K562 (cell line): ENCODE measurements around the gene SORCS1. TPM values are rescaled to one million over a fixed set of nuclear protein-coding genes. Genes with fewer than 3 reads are reported as not detected.

Experiments used
- ATAC-seq: fragments of 200-7000 bp; cut with Tn5 transposase; 3 replicates; pipeline ENCODE4 v1.9.1; 2020; ENCODE audit warnings: moderate library complexity
- BruUV-seq: library from RNA; stranded (reverse); fragments of 400-500 nt; replicated peaks from 2 replicates; lab custom pipeline; 2021; lab: Mats Ljungman, UMichigan
- CTCF ChIA-PET: fragments of 300-600 bp; formaldehyde crosslinking; extraction: SDS; loops from one replicate; lab custom pipeline; 2021; ENCODE audit warnings: low intra/inter-chr PET ratio; lab: Yijun Ruan, JAX
- POLR2A ChIA-PET: fragments of 300-600, 350-650 bp; sonication (Branson Sonifier 250); formaldehyde crosslinking; extraction: SDS; loops from one replicate; lab custom pipeline; 2021; ENCODE audit warnings: antibody characterized with exemption, inconsistent platforms; lab: Yijun Ruan, JAX
- DNase-seq, 4 experiments: peaks; one replicate each; pipeline versions ENCODE4 v3.0.0 to v3.0.0-alpha.2; 2011 to 2018; ENCODE audit warnings: low spot score in 3 of 4, mixed read lengths in 3 of 4; ENCODE audit errors: extremely low read depth in 1 of 4
- FAIRE-seq: peaks from 2 replicates; lab custom pipeline; 2011; peaks lifted over from hg19 to GRCh38; lab: Jason Lieb, UNC
- H2AFZ ChIP-seq: 2 replicates; pipeline ENCODE4 v1.6.0; 2011; ENCODE audit warnings: low read depth, low read length, control low read depth, inconsistent platforms
- H3K27ac ChIP-seq: fragments of 200-600 bp; 3 replicates; pipeline ENCODE4 v1.8.0; 2011; ENCODE audit warnings: low read depth, mild to moderate bottlenecking, control low read depth, inconsistent platforms, low read length, moderate library complexity, mixed read lengths; ENCODE audit errors: extremely low read depth
- H3K27me3 ChIP-seq, 2 experiments: fragments of 300-600 bp in 1 of 2; 2 replicates in 1 of 2; 3 replicates in 1 of 2; pipeline versions ENCODE4 v1.6.0 to v1.8.0; 2011; ENCODE audit warnings: inconsistent platforms in 2 of 2, low read length in 2 of 2, mild to moderate bottlenecking in 1 of 2, mixed read lengths in 1 of 2, moderate library complexity in 1 of 2; ENCODE audit not compliant: control insufficient read depth in 2 of 2, insufficient read depth in 2 of 2
- H3K36me3 ChIP-seq: fragments of 300-600 bp; 3 replicates; pipeline ENCODE4 v1.8.0; 2011; ENCODE audit warnings: mild to moderate bottlenecking, low read length, inconsistent platforms; ENCODE audit not compliant: control insufficient read depth, insufficient read depth
- H3K4me1 ChIP-seq, 2 experiments: fragments of 200-600 bp in 1 of 2; replicated peaks in 1 of 2; 2 replicates in 1 of 2; 3 replicates in 1 of 2; pipeline versions ENCODE4 v1.5.1 to v1.8.0; 2011; ENCODE audit warnings: inconsistent platforms in 2 of 2, low read length in 2 of 2, mild to moderate bottlenecking in 1 of 2, mixed read lengths in 1 of 2, moderate library complexity in 1 of 2; ENCODE audit not compliant: control insufficient read depth in 2 of 2, insufficient read depth in 2 of 2
- H3K4me2 ChIP-seq: 2 replicates; pipeline ENCODE4 v1.6.1; 2011; ENCODE audit warnings: low read length, control low read depth, inconsistent platforms, mixed read lengths; ENCODE audit not compliant: insufficient read depth
- H3K4me3 ChIP-seq: fragments of 200-600 bp; sonication (generic), shearing (Covaris generic); 2 replicates; pipeline ENCODE4 v1.5.1; 2016; ENCODE audit warnings: control low read depth, inconsistent platforms
- H3K79me2 ChIP-seq: fragments of 200-600 bp; 3 replicates; pipeline ENCODE4 v1.8.0; 2011; ENCODE audit warnings: low read length, inconsistent platforms; ENCODE audit not compliant: control insufficient read depth, insufficient read depth
- H3K9ac ChIP-seq, 2 experiments: 2 replicates each; pipeline versions ENCODE4 v1.6.0 to v1.6.1; 2011; ENCODE audit warnings: low read depth in 2 of 2, low read length in 2 of 2, control low read depth in 1 of 2, inconsistent platforms in 1 of 2, mild to moderate bottlenecking in 1 of 2, mixed read lengths in 1 of 2; ENCODE audit not compliant: insufficient read depth in 1 of 2
- H3K9me1 ChIP-seq: one replicate; pipeline ENCODE4 v1.6.0; 2011; ENCODE audit warnings: inconsistent platforms, mild to moderate bottlenecking, low read length, moderate library complexity; ENCODE audit not compliant: control insufficient read depth, insufficient read depth
- H3K9me3 ChIP-seq: replicated peaks from 2 replicates; pipeline ENCODE4 v1.5.1; 2011; ENCODE audit warnings: low read depth, low read length, inconsistent platforms; ENCODE audit not compliant: control insufficient read depth, insufficient read depth
- H4K20me1 ChIP-seq: replicated peaks from 2 replicates; pipeline ENCODE4 v1.6.1; 2011; ENCODE audit warnings: low read length, inconsistent platforms, mixed read lengths; ENCODE audit not compliant: control insufficient read depth, insufficient read depth
- CBFA2T2 ChIP-seq: fragments of 450-650 bp; conservative IDR thresholded peaks from 2 replicates; pipeline ENCODE4 v1.6.1; 2017; ENCODE audit warnings: mild to moderate bottlenecking
- DPF2 ChIP-seq: fragments of 450-650 bp; IDR thresholded peaks from 2 replicates; pipeline ENCODE4 v1.6.1; 2016
- ELF1 ChIP-seq: fragments of 200-800 bp; sonication (Bioruptor generic); IDR thresholded peaks from 2 replicates; pipeline ENCODE4 v1.6.1; 2016; ENCODE audit warnings: missing genetic modification characterization, missing compliant biosample characterization
- HMG20B ChIP-seq: fragments of 250-450 bp; sonication (Bioruptor Pico); IDR thresholded peaks from 2 replicates; pipeline ENCODE4 v1.5.0; 2021; ENCODE audit warnings: mild to moderate bottlenecking
- SMARCA4 ChIP-seq: fragments of 450-650 bp; IDR thresholded peaks from 2 replicates; pipeline ENCODE4 v1.6.1; 2016
- TBL1XR1 ChIP-seq, 2 experiments: IDR thresholded peaks; 2 replicates each; pipeline ENCODE4 v1.6.1; 2012; ENCODE audit warnings: improper control_type of control experiment in 2 of 2, low read length in 2 of 2, mild to moderate bottlenecking in 1 of 2
- ZNF354B ChIP-seq: fragments of 250-450 bp; sonication (Bioruptor Pico); IDR thresholded peaks from 2 replicates; pipeline ENCODE4 v1.4.0; 2020
- ZNF668 ChIP-seq: fragments of 250-450 bp; sonication (Bioruptor Pico); IDR thresholded peaks from 2 replicates; pipeline ENCODE4 v1.8.0; 2022; ENCODE audit warnings: mild to moderate bottlenecking, inconsistent platforms
- ZNF707 ChIP-seq: fragments of 250-450 bp; sonication (Bioruptor Pico); conservative IDR thresholded peaks from 2 replicates; pipeline ENCODE4 v1.8.0; 2022; ENCODE audit warnings: inconsistent platforms, mild to moderate bottlenecking, moderate library complexity
- WGBS: fragments of 100-300 bp; shearing (Covaris generic); methylation state at CpG from one replicate; pipeline ENCODE4 v1.1.6; 2016; ENCODE audit warnings: low coverage, mixed read lengths; ENCODE audit not compliant: insufficient coverage; ENCODE audit errors: missing lambda C conversion rate; 5-methylcytosine and 5-hydroxymethylcytosine counted together
- in situ Hi-C: fragments of 300-500 bp; cut with MboI; formaldehyde crosslinking; loops from 4 replicates; pipeline ENCODE4 v1.15.0; 2018; ENCODE audit warnings: inconsistent platforms, mixed read lengths
- intact Hi-C: fragments of 100-400 bp; cut with micrococcal nuclease; formaldehyde crosslinking; loops from 2 replicates; pipeline ENCODE4 v1.14.2; 2022
- polyA plus RNA-seq, 8 experiments: library from polyadenylated mRNA; depleted of rRNA in 4 of 8; stranded (reverse) in 5 of 8; unstranded in 3 of 8; fragments of >200 nt; fragmentation: Nextera tagmentation in 2 of 8; fragmentation: Illumina TruSeq in 1 of 8; extraction: Ambion mirVana in 2 of 8; extraction: Trizol in 1 of 8; gene quantifications; 2 replicates each; pipeline versions ENCODE4 v1.2.1 to v1.2.3, GENCODE V29; 2011 to 2014; ENCODE audit warnings: inconsistent platforms in 1 of 8, missing spikeins in 1 of 8
- total RNA-seq, 7 experiments: library from RNA; depleted of rRNA in 6 of 7; stranded (reverse); fragments of >200 nt in 6 of 7; fragmentation: Illumina TruSeq in 2 of 7; extraction: Trizol in 2 of 7; gene quantifications; 2 replicates each; pipeline versions ENCODE4 v1.2.1 to v1.2.3, GENCODE V29; 2011 to 2021; ENCODE audit warnings: low replicate concordance in 1 of 7
- TF ChIP-seq, protein P1 (sequence below): fragments of 450-650 bp; IDR thresholded peaks from 2 replicates; pipeline ENCODE4 v1.6.1; 2018; ENCODE audit warnings: mild to moderate bottlenecking, low read depth; ENCODE audit not compliant: partially characterized antibody
- TF ChIP-seq, protein P2 (sequence below), 3 experiments: fragments of 200-800 bp in 1 of 3; sonication (Bioruptor generic) in 1 of 3; sonication (generic) in 1 of 3; formaldehyde crosslinking in 1 of 3; IDR thresholded peaks; 2 replicates each; pipeline versions ENCODE4 v1.6.1 to v1.8.0; 2016 to 2022; ENCODE audit warnings: mild to moderate bottlenecking in 2 of 3, missing compliant biosample characterization in 2 of 3, missing genetic modification characterization in 2 of 3, missing genetic modification reagents in 1 of 3
- TF ChIP-seq, protein P3 (sequence below), 2 experiments: fragments of 450-650 bp in 1 of 2; sonication (generic) in 1 of 2; formaldehyde crosslinking in 1 of 2; IDR thresholded peaks; 2 replicates each; pipeline versions ENCODE4 v1.7.1 to v1.9.0; 2016 to 2022; ENCODE audit warnings: inconsistent platforms in 1 of 2, mild to moderate bottlenecking in 1 of 2, missing genetic modification reagents in 1 of 2

Gene SORCS1
- total and polyA plus RNA-seq, 9 of the 15 experiments (the other 6 are each of a cell fraction or from before 2014, with no cell fraction given), result 1.5 to 3.9 (median 2.7) TPM

DNA sequence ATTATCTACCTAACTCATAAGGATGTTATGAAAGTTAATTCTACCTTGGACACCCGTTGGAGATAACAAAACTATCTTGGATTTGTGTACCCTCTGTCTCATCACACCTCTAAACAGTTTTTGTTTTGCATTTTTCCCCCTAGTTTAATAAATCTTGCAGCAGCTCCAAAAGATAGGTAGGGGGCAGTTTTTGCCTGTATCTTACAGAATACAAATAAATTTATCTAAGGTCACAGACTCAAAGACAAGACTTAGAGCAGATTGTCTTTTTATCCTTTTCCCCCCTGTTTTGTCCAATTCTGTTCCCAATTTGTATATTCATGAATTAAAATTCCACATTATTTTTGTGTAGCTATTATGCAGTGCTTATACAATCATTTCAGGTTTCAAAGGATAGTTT lies 5.0 kb upstream of the SORCS1 start:
- CTCF ChIA-PET, result no interaction called here
- H3K9me3 ChIP-seq, result no peaks in the 10 kb centered on the region
- TF ChIP-seq ZNF668 (CRISPR knock-in tag), result no peak
- TF ChIP-seq ZNF707, result no peak
- TF ChIP-seq, protein P1, sequence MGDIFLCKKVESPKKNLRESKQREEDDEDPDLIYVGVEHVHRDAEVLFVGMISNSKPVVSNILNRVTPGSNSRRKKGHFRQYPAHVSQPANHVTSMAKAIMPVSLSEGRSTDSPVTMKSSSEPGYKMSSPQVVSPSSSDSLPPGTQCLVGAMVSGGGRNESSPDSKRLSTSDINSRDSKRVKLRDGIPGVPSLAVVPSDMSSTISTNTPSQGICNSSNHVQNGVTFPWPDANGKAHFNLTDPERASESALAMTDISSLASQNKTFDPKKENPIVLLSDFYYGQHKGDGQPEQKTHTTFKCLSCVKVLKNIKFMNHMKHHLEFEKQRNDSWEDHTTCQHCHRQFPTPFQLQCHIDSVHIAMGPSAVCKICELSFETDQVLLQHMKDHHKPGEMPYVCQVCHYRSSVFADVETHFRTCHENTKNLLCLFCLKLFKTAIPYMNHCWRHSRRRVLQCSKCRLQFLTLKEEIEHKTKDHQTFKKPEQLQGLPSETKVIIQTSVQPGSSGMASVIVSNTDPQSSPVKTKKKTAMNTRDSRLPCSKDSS, result no peak
- TF ChIP-seq, protein P2, sequence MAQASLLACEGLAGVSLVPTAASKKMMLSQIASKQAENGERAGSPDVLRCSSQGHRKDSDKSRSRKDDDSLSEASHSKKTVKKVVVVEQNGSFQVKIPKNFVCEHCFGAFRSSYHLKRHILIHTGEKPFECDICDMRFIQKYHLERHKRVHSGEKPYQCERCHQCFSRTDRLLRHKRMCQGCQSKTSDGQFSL (CRISPR knock-in tag; IDR thresholded peaks at IDR 0.05), result no peak
- TF ChIP-seq, protein P2 (tag; IDR thresholded peaks at IDR 0.05), result no peak
- no peak for TF ChIP-seq ELF1 (tag)
- no peak for TF ChIP-seq ZNF354B (CRISPR knock-in tag)
- no peak for TF ChIP-seq SMARCA4
- no peak for TF ChIP-seq CBFA2T2
- TF ChIP-seq HMG20B (CRISPR knock-in tag), result no peak
- no peak for TF ChIP-seq TBL1XR1 (IDR thresholded peaks at IDR 0.05; ENCODE audit: low read length in 2 of 2)
- TF ChIP-seq DPF2, result no peak
- TF ChIP-seq, protein P3, sequence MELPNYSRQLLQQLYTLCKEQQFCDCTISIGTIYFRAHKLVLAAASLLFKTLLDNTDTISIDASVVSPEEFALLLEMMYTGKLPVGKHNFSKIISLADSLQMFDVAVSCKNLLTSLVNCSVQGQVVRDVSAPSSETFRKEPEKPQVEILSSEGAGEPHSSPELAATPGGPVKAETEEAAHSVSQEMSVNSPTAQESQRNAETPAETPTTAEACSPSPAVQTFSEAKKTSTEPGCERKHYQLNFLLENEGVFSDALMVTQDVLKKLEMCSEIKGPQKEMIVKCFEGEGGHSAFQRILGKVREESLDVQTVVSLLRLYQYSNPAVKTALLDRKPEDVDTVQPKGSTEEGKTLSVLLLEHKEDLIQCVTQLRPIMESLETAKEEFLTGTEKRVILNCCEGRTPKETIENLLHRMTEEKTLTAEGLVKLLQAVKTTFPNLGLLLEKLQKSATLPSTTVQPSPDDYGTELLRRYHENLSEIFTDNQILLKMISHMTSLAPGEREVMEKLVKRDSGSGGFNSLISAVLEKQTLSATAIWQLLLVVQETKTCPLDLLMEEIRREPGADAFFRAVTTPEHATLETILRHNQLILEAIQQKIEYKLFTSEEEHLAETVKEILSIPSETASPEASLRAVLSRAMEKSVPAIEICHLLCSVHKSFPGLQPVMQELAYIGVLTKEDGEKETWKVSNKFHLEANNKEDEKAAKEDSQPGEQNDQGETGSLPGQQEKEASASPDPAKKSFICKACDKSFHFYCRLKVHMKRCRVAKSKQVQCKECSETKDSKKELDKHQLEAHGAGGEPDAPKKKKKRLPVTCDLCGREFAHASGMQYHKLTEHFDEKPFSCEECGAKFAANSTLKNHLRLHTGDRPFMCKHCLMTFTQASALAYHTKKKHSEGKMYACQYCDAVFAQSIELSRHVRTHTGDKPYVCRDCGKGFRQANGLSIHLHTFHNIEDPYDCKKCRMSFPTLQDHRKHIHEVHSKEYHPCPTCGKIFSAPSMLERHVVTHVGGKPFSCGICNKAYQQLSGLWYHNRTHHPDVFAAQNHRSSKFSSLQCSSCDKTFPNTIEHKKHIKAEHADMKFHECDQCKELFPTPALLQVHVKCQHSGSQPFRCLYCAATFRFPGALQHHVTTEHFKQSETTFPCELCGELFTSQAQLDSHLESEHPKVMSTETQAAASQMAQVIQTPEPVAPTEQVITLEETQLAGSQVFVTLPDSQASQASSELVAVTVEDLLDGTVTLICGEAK (IDR thresholded peaks at IDR 0.05), result no peak
- TF ChIP-seq, protein P3 (CRISPR knock-in tag; IDR thresholded peaks at IDR 0.05), result no peak
- in situ Hi-C loops (no loop called here), intact Hi-C loops (no loop called here)
- no peaks in the 10 kb centered on the region for H3K36me3 ChIP-seq
- no peak overlapping the region for H3K27ac ChIP-seq
- no peak overlapping the region for H2AFZ ChIP-seq
- no peak for ATAC-seq
- BruUV-seq, result no TSS peak
- no peaks in the 10 kb centered on the region for H4K20me1 ChIP-seq
- peaks cover 0 to 2% of the 10 kb centered on the region in 2 experiments; a peak in 1 of 5 replicates for H3K27me3 ChIP-seq
- no peaks in the 10 kb centered on the region for H3K79me2 ChIP-seq
- 0% methylated on average over 1 of the region's 1 CpG for WGBS
- POLR2A ChIA-PET, result interaction anchor here (0.6 kb wide), 1 partner anchor 13 kb away, joined by 3 read pairs; no protein-coding TSS in a partner anchor
- no peak overlapping the region for H3K9ac ChIP-seq
- H3K4me2 ChIP-seq, result no peak overlapping the region
- no peak overlapping the region for H3K4me3 ChIP-seq
- peaks cover 0 to 5% of the 10 kb centered on the region in 2 experiments; a peak in 2 of 5 replicates for H3K4me1 ChIP-seq
- no peaks in the 10 kb centered on the region for H3K9me1 ChIP-seq
- no peak for DNase-seq
- FAIRE-seq, result no peak
